Measurements from ENCODE around the gene PSMD13.

The PSMD13 gene

DNA sequence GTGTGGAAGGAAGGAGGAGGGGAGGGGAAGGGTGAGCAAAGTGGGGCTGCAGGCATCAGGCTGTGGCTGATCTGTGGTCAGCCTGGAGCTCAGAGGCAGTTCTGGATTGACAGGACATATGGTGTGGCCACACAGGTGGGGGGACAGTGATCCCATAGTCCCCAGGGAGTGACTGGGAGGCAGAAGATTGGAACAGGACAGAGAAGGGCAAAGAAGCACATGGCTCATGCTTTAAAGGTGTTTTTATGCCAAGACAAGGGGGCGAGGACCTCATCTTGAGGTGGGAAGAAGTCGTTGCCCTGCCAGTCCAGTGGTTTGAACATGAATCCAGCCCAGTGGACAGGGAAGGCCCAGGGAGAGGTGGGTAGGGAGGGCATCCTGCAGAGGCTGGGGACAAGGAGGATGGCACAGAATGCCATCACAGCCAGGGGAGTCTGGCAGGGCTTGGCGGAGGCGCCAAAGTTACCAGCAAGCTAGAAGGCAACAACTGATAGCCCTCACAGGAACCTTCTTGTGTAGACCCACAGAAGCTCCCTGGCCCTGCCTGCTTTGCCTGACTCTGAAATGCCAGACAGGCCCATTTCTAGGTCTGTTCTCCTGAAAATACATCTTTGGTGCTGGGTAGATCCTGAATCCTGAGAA is 32.7 kb upstream of the PSMD13 start:
- DNase-seq (ENCODE audit: extremely low read depth in 1 of 2, low read depth in 1 of 2): no peak

- no peak for DNase-seq (ENCODE audit: extremely low read depth in 1 of 2, low read depth in 1 of 2)
These were observed 32.1 kb upstream of the PSMD13 start for GRCh38 chr11:204587-205109.

- DNase-seq (ENCODE audit: extremely low read depth in 1 of 2, low read depth in 1 of 2): no peak
These were observed 31.4 kb upstream of the PSMD13 start for GRCh38 chr11:205221-206001.

DNA sequence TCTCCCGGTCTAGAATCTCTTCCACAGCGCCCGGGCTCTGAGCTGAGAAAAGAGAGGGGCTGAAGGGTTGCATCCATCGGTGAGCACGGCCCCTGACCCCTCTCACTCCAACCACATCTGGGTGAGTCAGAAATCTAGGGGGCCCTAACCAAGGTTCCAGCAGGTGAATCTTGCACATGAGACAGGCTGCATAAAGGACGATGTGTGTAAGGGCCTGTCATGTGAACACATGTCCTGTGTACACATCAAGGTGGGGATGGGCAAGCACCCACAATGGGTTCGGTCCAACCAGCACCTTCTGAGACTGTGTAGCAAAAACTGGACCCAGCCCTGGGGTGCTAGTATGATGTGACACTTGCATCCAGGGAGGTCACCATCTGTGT is 30.8 kb upstream of the PSMD13 start:
- DNase-seq (ENCODE audit: extremely low read depth in 1 of 2, low read depth in 1 of 2): no peak

GRCh38 chr11:206526-207207 is 30.1 kb upstream of the PSMD13 start:
- no peak for DNase-seq (ENCODE audit: extremely low read depth in 1 of 2, low read depth in 1 of 2)

- peak; percentile 93 to 98 for DNase-seq (ENCODE audit: extremely low read depth in 1 of 2, low read depth in 1 of 2)
These were observed 29.4 kb upstream of the PSMD13 start, which contains the start of the genes BET1L and RIC8A for GRCh38 chr11:207208-207862. BET1L (minus strand) TSS chr11:207399; CDS start chr11:207321, 78 bp downstream. RIC8A (plus strand) TSS chr11:207708; CDS start chr11:208855, 1,147 bp downstream.

DNA sequence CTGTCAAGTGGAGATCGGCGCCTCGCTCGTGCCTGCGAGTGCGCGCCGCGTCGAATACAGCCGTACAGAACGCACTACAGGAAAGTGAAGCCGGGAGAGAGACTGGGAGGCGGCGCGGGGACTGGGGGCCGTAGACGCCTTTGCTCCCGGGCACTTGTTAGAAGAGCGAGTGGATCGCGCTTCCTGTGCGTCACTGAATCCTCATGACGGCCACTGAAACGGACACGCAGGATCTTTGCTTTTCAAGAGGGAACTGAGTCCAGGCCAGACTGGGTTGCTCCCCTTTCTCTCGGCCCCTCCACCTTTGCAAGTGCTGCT is 29.0 kb upstream of the PSMD13 start:
- DNase-seq (ENCODE audit: extremely low read depth in 1 of 2, low read depth in 1 of 2): no peak

DNA sequence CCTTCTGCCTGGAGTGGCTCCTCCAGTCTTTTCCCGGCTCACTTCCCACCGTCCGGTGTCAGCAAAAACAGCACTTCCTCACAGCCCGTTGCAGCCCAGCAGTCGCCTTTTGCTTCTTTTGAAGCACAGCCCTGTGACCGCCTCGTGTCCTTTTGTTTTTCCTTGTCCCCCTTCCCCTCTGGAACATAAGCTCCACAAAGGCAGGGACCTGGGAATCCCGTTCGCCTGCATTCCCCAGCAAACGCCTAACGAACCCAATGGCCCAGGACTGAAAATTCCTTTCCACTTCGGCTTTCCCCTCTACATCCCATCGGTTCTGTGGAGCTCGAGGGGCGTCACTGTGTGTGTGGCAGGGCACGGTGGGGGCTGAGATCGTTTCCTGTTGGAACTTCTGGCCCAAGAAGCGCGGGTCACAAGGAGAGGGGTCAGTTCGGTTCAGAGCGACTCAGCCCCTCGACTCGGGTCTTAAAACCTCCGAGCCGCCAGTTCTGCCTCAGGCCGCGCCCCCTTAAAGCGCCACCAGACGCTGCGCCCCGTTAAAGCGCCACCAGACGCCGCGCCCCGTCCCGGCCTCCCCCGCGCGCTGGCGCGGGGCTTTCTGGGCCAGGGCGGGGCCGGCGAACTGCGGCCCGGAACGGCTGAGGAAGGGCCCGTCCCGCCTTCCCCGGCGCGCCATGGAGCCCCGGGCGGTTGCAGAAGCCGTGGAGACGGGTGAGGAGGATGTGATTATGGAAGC is 28.4 kb upstream of the PSMD13 start:
- peak; percentile 69 to 72 for DNase-seq (ENCODE audit: extremely low read depth in 1 of 2, low read depth in 1 of 2)

- DNase-seq (ENCODE audit: extremely low read depth in 1 of 2, low read depth in 1 of 2): no peak
These were observed 27.9 kb upstream of the PSMD13 start for GRCh38 chr11:208917-209260.

- DNase-seq (ENCODE audit: extremely low read depth in 1 of 2, low read depth in 1 of 2): no peak
These were observed 27.3 kb upstream of the PSMD13 start for GRCh38 chr11:209275-210121.

DNA sequence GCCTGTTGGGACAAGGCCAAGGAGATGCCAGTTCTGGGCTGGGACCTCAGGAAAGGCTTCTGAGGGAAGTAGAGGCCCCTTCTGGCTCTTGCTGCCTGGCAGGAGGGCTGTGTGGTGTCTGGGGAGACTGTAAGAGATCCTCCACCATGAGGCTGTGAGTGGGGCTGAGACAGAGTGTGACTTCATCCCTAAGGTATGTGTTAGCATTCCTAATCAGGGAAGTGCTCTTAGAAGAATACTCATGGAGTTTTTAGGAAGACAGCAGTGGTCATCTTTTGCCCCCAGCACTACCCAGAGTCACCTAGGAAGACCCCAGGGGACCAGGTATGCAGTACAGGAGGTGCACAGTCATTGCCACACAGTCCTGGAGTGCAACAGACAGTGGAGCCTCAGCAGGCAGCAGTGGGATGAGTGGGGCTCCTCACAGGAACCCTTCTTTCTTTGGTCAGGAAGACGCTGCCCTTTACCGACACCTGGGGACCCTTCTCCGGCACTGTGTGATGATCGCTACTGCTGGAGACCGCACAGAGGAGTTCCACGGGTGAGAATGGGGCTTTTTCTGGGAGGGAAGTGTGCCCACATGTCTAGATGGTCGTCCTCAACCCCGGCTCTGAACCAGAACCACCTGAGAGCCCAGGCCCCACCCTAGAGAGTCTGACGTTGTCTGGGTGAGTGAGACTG is 26.5 kb upstream of the PSMD13 start:
- DNase-seq (ENCODE audit: extremely low read depth in 1 of 2, low read depth in 1 of 2): no peak

DNA sequence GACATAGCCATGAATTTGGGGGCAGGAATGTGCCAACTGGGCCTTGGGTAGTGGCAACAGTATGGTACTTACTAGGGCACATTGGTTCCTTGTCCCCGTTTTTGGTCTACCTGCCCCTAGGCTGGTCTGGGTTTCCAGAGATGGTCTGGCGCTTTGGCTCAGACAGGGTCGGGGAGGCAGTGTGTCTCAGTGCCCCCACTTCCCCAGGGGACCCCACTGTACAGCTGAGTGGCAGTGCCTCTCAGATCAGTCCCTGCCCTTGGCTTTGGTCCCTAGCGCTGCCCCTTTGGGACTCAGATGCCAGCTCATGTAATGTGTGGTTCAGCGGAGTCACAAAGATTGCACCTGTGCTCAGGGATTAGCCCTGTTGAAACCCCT is 26.0 kb upstream of the PSMD13 start:
- no peak for DNase-seq (ENCODE audit: extremely low read depth in 1 of 2, low read depth in 1 of 2)

DNA sequence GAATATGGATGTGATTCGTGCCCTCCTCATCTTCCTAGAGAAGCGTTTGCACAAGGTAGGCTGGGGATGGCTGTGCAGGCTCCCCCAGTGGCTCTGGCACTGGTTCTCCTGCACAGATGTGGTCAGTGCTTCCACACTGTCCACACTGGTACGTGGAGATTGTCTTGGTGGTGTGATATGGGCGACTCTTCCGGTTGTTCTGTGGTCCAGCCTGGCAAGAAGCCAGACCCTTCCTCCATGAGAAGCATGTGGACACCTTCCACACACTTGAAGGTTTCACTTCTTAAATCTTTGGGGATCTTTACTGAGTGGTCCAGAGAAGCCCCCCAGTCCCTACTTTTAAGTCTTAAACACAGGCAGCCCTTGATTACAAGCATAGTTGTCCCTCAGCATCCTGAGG is 25.5 kb upstream of the PSMD13 start:
- no peak for DNase-seq (ENCODE audit: extremely low read depth in 1 of 2, low read depth in 1 of 2)

DNA sequence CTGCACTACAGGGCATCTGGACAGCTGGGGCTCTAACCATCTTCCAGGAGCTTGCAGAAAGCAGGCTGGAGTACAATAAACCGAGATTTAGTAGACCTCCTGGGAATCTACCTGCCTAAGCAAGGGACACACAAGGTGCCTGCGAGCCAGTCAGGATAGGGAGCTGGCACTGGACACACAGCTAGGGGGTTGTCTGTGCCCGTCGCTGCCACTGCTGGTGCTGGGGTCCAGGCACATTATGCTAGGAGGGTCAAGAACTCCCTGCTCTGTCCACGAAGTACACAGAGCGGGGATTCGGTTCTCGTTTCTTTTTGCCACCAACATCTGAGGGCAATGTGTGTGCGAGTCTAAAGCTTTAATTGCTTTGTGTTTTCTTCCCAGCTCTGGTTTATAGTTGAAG is 25.0 kb upstream of the PSMD13 start:
- no peak for DNase-seq (ENCODE audit: extremely low read depth in 1 of 2, low read depth in 1 of 2)

GRCh38 chr11:212150-213100 is 24.4 kb upstream of the PSMD13 start:
- DNase-seq (ENCODE audit: extremely low read depth in 1 of 2, low read depth in 1 of 2): no peak

DNA sequence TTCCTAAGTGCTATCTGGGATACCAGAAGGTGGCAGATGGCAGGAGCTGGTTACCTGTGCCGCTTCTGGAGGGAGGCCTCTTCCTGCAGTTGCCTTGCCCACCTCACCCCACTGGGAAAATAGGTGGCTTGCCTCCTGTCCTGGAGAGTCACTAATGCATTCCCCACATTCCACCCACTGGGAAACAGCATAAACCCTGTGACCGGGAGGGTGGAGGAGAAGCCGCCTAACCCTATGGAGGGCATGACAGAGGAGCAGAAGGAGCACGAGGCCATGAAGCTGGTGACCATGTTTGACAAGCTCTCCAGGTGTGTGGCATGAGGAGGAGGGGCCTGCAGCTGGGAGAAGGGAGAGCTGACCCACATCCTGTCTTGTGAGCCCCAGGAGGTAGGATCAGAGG is 23.7 kb upstream of the PSMD13 start:
- no peak for DNase-seq (ENCODE audit: extremely low read depth in 1 of 2, low read depth in 1 of 2)

DNA sequence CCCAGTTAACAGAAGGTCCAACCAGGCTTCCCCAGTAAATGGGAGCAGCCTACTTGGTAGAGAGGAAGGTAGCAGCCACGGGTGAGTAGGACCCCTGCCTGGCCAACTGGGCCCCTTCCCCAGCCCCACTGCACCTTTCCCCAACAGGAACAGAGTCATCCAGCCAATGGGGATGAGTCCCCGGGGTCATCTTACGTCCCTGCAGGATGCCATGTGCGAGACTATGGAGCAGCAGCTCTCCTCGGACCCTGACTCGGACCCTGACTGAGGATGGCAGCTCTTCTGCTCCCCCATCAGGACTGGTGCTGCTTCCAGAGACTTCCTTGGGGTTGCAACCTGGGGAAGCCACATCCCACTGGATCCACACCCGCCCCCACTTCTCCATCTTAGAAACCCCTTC is 22.7 kb upstream of the PSMD13 start:
- DNase-seq (ENCODE audit: extremely low read depth in 1 of 2, low read depth in 1 of 2): no peak

GRCh38 chr11:215581-216037 is 21.2 kb upstream of the PSMD13 start:
- no peak for DNase-seq (ENCODE audit: extremely low read depth in 1 of 2, low read depth in 1 of 2)

Measured in stimulated activated CD8-positive, alpha-beta memory T cell treated with anti-CD3 and anti-CD28 coated beads, Interleukin-7, amount 100 ng/mL, for 48 hours (primary cell).